Anterior cingulate cortex (tissue), 58 donors: ENCODE data around the gene RPL13.
A peak's percentile ranks its signal among the peaks of the same experiment; 100 is the strongest.

Experiments
- DNase-seq, 58 donors: peaks; one replicate each; lab custom pipeline; 2025; lab: John Stamatoyannopoulos, UW

RPL13 gene

DNA sequence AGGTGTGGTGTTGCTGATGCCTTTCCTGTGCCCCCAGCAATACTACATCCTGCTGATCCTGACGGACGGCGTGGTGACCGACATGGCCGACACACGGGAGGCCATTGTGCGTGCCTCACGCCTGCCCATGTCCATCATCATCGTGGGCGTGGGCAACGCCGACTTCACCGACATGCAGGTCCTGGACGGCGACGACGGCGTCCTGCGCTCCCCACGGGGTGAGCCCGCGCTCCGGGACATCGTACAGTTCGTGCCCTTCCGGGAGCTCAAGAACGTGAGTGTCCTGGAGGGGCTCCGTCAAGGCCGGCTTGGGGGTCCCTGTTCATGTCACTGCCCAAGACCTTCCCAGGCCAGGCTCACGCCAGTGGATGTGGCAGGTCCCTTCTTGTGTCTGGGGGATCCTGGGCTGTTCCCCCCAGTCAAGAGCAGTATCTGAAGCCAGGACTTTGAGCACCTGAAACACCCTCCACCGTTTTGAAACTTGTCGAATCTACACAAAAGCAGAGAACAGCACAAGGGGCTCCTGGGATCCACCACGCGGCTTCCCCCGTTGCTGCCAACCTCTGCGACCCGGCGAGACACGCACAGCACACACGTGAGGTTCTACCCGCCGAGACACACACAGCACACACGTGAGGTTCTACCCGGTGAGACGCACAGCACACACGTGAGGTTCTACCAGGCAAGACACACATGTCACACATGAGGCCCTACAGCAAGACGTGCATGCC, 35.0 kb downstream of the RPL13 start:
- DNase-seq = no peak

DNA sequence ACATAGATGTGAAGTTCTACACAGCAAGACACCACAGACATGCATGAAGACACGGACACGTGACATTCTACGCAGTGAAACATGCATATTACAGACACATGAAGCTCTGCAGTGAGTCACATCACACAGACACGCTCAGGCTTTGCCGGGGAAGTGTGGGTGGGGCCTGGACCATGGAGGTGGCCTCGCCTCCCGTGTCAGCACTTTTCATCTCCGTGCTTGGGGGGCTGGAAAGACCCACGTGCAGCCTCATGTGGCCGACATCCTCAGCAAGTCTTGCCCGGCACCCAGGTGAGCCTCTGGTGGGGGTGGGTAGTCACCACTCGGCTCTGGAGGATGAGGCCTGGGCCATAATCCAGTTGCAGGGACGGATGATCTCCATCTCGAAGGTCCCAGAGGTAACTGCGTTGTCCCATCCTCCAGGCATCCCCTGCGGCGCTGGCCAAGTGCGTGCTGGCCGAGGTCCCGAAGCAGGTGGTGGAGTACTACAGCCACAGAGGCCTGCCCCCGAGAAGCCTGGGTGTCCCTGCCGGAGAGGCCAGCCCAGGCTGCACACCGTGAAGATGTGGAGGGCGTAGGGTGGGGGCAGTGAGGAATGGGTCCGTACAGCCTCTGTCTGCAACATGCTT, 35.7 kb downstream of the RPL13 start:
- no peak for DNase-seq

DNA sequence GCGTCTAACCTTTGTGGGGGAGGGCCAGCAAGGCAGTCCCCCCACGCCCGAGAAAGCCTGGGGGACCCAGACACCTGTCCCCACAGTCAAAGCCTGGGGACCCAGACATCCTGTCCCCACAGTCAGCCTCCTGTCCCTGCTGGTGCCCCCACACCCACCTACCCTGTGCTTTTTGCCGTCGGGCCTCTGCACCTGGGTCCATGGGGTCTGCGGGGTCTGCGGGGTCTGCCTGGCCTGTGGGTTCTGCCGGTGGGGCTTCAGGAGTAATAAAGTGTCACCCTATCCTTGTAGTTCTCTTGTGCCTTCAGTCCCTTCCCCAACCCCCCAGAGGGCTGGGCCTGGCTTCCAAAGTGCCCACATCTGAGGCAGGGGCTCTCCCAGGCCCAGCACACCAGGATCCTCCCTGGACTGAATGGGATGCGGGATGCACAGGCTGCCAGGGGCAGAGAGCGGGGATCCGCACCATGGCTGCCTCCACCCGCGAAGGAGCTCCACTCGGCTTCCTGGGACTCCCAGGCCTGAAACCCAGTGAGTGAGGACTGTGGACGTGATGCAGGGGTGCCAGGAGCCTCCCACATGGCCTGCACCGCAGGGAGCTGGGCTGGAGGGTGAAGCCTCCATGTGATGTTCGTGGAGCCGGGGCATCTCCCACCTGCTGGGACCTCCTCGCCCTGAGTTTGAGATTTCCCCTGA, 36.6 kb downstream of the RPL13 start:
- DNase-seq = no peak

DNA sequence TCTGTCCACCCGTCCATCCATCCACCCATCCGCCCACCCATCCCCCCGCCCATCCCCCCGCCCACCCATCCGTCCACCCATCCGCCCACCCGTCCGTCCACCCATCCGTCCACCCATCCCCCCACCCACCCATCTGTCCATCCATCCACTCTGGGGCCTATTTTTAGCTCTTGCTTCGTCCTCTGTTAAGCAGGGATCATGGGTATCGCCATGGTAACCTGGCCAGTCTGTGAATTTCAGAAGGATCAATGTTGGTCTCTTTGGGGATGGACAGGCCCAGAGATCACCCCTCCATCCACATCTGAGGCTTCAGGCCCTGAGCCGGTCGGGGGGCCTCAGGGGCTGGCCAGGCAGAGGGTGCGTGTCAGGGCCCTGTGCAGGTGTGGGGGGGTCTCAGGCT, 37.7 kb downstream of the RPL13 start:
- no peak for DNase-seq

DNA sequence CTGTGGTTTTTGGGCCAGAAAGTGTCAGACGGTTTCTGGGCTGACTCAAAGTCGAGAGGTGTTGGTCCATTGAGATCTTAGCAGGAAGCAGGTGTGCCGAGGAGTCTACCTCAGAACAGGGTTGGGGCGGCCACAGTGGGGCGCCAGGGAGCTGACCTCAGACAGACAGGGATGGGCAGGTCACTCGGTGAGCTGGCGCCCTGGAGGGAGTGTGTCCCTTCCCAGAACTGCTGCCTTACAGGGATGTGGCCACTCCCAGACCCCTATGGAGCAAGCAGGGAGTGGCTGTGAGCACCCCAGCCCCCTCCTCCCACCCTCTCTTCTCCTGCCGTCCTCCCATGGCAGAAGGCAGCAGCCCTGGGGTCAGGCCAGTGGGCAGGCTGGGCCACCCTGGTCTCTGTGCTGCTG, 39.0 kb downstream of the RPL13 start:
- DNase-seq = no peak

DNA sequence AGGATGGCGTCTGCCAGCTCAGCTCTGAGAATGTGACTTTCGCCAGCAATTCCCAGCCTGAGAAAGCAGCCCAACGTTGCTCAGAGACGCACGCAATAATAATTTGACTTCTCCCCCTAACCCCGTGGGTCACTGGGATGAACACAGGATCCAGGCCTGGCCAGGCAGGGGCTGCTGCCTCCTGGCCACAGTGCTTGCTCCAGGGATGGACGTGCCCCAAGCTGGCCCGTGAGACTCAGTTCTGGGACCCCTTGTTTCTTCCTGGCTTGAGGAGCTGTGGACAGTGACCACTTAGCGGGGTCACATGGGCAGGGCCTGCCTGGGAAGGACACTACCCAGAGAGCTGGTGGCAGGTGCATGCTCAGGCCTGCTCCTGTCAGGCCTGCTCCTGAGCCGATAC, 39.4 kb downstream of the RPL13 start:
- no peak for DNase-seq

DNA sequence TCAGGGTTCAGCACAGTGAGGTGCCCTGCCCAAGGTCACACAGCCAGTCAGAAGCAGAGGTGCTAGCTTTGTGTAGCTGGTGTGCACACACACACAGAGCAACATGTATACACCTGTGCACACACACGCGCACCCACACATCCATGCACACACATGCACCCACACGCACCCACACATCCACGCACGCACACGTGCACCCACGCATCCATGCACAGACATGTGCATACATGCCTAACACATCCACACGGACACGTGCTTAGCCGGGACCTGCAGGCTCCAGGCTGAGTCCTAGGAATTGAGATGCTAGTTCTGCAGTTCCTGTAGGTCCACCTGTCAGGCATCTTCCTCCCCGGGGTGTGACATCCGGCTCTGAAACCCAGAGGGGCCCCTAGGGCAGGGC, 39.9 kb downstream of the RPL13 start:
- DNase-seq = no peak

DNA sequence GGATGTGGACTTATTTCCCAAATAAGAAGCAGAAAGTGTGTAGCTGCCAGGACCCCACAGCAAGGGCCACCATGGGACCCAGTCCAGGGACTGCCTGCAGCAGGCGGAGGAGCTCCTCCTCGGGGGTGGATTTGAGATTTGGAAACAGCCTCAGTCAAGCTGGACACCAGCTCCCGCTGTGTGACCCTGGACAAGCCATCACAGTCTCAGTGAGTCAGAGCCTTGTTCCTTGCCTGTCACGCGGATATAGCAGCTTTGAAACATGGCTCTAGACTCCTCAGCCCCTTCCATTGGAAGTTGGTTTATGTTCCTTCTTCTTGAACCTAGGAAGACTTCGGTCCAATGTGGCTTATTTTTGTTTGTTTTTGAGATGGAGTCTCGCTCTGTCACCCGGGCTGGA, 40.5 kb downstream of the RPL13 start:
- no peak for DNase-seq

DNA sequence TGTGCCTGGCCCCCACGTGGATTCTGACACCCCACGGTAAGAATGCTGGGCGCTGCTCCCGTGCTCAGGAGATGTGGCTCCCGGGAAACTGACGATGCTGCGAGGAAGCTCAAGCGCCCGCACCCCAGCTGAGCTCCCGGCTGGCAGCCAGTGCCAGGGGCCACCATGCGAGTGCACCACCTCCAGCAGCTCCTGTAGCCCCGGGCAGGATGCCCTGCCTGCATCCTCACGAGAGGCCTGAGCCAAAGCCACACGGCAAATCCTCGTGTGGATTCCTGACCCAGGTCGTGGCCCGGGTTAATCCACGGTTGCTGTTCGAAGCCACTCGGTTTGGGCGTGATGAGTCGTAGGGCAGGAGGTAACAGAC, 41.4 kb downstream of the RPL13 start:
- DNase-seq = peak in 1 of 58 donors; percentile 40

DNA sequence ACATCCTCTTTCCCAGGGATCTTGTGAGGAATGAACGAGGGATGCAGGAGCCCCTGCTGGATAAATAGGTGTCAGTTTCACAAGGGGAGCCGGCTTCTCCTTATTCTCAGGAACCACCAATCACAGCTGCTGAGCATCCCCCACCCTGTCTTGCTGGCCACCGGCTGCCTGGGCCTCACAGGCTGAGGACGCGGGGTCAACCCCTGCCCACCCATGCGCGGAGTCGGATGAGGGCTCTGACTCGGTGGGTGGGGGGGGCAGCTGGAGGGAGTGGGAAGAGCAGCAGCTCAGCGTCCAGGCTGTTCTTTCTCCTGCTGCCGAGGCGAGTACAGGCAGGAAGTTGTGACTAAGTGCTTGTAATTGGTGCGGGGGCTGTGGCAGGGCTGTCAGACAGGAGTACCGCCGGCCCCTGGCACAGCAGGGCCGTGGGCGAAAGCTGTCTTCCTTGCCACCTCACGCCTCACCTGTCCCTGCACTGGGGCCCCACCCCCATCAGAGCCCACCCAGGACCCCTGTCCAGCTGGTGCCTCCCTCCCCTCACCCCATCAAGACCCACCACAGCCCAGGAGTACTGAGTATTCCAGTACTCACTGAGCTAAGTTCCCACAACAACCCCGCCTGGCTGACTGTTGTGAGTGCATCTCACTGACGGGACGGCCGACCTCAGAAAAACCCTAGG, 41.9 kb downstream of the RPL13 start:
- DNase-seq = peak in 40 of 58 donors; percentile 5 to 81 (median 36)

DNA sequence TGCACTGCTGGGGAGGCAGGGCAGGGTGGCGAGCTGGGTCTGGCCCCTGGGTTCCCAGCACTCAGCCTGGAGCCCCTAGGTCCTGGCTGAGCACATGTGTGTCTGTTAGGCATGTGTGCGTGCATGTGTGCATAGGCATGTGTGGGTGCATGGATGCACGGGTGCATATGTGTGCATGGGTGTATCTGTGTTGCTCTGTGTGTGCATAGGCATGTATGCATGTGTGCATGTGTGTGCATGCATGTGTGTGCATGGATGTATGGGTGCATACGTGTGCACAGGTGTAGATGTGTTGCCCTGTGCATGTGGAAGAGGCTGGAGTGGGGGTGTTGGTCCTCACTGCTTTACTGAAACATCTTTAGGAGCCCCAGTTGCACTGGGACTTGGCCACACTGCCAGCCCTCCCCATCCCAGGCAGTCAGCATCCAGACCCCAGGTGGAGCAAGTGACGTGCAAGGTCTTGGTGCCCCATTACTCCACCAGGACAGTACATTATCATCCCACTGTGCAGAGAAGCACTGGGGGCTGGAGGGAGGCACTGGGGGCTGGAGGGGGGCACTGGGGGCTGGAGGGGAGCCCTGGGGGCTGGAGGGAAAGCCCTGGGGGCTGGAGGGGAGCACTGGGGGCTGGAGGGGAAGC, 42.6 kb downstream of the RPL13 start:
- no peak for DNase-seq

DNA sequence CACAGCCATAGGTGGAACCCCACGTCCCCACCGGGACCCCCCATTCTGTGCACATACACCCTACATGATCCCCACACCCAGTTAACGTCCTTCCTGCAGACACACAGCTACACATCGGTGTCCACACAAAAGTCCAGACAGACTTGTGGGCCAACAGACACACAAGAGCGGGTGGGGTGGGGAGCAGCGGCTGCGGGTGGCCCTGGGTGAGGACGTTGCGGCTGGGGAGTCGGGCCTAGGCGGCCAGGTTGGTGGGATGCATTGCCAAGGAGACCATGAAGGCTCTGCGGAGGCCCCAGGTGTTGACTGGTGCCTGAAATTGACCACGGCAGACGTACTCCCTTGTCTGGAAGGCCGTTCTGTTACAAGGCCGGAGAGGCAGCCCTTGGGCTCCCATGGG, 44.3 kb downstream of the RPL13 start:
- DNase-seq = no peak

DNA sequence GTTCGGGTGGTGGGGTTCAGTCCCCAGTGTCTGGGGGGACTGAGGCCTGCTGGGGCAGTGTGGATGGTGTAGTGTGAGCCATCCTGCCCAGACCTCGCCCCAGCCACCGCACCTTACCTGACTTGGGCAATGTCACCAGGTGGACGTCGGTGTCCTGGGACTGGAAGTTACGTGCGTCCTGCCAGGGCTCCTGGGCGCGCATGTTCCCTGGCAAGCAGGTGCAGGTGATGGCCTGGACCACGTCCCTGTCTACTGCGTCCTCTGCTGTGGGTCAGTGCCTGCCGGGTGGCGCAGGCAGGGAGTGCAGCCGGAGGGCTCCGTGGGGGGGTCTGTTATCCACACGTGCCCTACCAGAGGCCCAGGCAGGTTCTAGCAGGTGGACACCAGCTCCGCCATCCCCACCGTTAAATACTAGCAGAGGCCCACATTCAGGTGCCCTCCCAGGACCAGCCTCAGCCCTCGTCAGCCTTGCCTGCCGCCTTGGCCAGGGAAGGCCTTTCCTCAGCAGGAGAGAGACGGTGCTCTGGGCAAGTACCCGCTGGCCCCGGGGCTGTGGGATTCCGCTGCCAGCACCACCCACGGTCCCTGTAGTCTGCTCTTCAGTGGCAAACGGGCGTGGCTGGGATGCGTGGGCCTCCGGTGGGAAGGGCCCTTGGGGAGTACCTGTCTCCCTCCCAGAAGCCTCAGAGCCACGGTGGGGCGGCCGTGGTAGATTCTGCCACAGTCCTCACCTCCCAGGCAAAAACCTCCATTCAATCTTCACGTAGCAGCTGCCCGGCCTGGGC, 44.9 kb downstream of the RPL13 start:
- DNase-seq = peak in 1 of 58 donors; percentile 25

DNA sequence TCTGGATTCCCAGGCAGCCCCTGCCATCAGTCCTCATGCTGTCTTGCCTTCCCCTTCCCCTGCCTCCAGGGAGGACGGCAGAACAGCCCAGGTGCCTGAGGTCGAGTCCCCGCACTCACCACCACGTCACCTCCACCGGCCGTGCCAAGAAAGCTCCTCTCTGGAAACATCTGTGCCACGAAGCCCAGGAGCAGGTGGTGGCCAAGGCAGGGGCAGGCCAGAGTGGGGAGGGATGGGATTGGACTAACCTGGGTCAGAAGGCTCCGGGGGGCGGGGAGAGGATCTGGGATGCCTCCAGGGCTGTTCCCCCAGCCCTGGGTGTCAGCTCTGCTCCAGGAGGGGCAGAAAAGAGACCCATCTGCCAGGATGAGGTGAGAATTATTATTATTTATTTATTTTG, 45.5 kb downstream of the RPL13 start:
- DNase-seq = no peak

DNA sequence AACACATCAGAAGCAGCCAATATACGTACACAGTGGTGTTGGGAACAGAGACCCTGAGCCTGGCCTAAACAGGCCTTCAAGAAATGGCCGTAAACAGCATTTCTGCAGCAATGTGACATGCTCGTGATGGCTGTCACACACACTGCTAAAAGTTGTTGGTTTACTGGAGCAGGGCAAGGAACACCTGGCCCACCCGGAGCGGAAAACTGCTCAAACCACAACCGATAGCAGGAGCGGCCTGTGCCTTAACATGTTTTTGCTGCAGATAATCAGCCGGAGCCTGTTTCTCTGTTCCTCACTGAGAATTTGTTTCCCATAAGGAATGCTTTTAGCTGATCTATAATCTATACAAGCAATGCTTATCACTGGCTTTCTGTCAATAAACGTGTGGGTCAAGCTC, 47.0 kb downstream of the RPL13 start:
- no peak for DNase-seq

DNA sequence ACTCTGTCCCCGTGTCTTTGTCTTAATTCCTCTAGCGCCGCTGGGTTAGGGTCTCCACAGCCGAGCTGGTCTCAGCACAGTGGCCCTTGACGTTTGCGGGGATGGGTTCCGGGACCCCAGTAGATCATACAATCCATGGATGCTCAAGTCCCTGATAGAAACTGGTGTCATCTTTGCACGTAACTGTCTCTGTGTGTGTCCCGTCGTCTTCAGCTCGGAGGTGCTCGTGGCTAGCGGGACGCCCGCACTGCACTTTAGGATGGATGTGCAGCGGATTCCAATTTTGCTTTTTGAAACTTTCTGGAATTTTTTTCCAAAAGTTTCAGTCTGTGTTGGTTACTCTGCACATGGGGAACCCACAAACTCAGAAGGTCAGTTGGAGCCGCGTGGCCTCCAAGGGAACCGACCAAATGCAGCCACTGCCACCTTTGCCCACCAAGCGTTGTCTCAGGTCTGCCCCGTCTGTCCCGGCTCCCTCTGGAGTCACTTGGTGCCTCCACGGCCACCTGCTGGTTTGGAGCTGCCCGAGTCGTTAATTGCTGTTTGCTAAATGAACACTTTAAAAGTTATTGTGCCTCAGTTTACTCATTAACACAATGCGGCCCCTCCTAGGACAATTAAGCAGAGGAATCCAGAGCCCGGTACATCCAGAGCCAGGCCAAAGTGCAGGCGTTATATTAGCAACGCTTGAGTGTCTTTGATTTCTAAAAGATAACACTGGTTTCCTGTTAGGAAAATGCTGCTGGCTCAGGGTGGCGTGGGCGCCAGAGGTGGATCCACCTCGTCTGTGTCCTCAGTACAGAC, 47.7 kb downstream of the RPL13 start:
- no peak for DNase-seq

DNA sequence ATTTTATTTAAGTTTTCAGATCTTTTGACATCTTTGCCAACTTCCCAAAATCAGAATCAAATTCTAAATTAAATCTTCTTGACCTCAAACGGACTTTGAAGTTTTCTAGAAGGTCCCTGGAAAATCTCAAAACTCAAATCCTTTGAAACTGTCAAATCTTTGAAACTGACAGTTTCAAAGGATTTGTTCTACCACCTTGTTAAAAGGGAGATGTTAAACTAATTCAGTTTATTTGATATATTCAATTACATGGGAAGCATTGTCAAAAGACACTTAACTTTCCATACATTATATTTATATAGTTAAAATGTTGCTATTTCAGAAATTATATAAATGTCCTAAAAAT, 49.6 kb downstream of the RPL13 start:
- no peak for DNase-seq

DNA sequence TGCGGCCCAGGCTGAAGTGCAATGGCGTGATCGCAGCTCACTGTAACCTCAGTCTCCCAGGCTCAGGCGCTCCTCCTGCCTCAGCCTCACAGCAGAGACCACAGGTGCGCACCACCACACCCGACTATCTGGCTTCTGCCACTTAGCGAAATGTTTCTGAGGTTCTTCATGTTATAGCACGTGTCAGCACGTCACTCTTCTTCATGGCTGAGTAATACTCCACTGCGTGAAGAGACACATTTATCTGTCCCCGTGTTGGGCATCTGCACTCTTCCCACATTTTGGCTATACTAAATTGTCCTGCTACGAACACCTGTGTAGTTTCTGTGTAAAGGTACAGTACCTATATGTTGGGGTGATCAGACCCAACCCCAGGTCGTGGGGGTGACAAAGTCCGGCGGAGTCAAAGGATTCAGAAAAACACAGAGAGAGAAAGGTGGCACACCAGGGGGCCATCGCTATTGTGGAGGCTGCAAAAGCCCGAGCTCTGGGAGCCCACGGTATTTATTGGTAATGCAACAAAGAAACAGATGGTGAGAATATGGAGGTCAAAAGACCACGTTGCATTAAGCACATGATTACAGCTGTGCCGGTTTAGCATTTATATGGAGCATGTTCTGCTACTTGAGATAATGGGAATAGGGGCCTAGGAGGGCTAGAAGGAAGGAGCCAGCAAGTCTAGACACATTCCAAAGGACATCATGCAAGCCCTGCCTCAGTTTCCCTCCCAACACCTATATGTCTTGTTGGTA, 52.1 kb downstream of the RPL13 start:
- DNase-seq = no peak
